HEK293 (cell line): ENCODE measurements around the gene SLC25A26.

Experiments
- CTCF ChIA-PET: fragments of 350-600 bp; formaldehyde crosslinking; extraction: SDS; loops from one replicate; lab custom pipeline; 2021; ENCODE audit warnings: antibody characterized with exemption; lab: Yijun Ruan, JAX
- POLR2A ChIA-PET: fragments of 300-600 bp; formaldehyde crosslinking; extraction: SDS; loops from one replicate; lab custom pipeline; 2020; ENCODE audit warnings: antibody characterized with exemption, inconsistent platforms; lab: Yijun Ruan, JAX
- H3K27ac ChIP-seq: fragments of 200-500 bp; sonication (Bioruptor generic); 2 replicates; pipeline ENCODE4 v1.5.1; 2014; ENCODE audit warnings: low read depth, low read length, control low read depth, inconsistent platforms; ENCODE audit errors: extremely low read depth
- H3K36me3 ChIP-seq, 2 experiments: fragments of 200-500 bp in 1 of 2; sonication (Bioruptor generic) in 1 of 2; 1 replicate in 1 of 2; 2 replicates in 1 of 2; pipeline ENCODE4 v1.5.1; 2014 to 2017; ENCODE audit warnings: inconsistent platforms in 2 of 2, low read length in 2 of 2; ENCODE audit not compliant: control insufficient read depth in 2 of 2, insufficient read depth in 1 of 2
- H3K4me1 ChIP-seq: fragments of 200-500 bp; sonication (Bioruptor generic); 2 replicates; pipeline ENCODE4 v1.5.1; 2014; ENCODE audit warnings: mild to moderate bottlenecking, low read length, inconsistent platforms; ENCODE audit not compliant: control insufficient read depth, insufficient read depth
- H3K4me3 ChIP-seq: 2 replicates; pipeline ENCODE4 v1.5.1; 2011; ENCODE audit warnings: low read depth, mild to moderate bottlenecking, control low read depth, low read length, moderate library complexity
- H3K9me3 ChIP-seq: fragments of 200-500 bp; sonication (Bioruptor generic); 2 replicates; pipeline ENCODE4 v1.5.1; 2014; ENCODE audit warnings: low read depth, low read length, inconsistent platforms; ENCODE audit not compliant: control insufficient read depth, insufficient read depth
- AEBP2 ChIP-seq: fragments of 450-650 bp; formaldehyde crosslinking; IDR thresholded peaks from 2 replicates; pipeline ENCODE4 v1.5.1; 2016; ENCODE audit warnings: missing biosample characterization, missing genetic modification characterization, borderline replicate concordance
- ELK4 ChIP-seq: IDR thresholded peaks from 2 replicates; pipeline ENCODE4 v1.6.1; 2011; ENCODE audit warnings: mild to moderate bottlenecking, low read depth, low read length, borderline replicate concordance
- FEZF1 ChIP-seq: fragments of 450-650 bp; formaldehyde crosslinking; IDR thresholded peaks from 2 replicates; pipeline ENCODE4 v1.5.1; 2016; ENCODE audit warnings: missing biosample characterization, missing genetic modification characterization
- GFI1B ChIP-seq: fragments of 450-650 bp; formaldehyde crosslinking; IDR thresholded peaks from 2 replicates; pipeline ENCODE4 v1.5.1; 2016; ENCODE audit warnings: missing biosample characterization, missing genetic modification characterization
- HOXD13 ChIP-seq: sonication (generic); formaldehyde crosslinking; IDR thresholded peaks from 2 replicates; pipeline ENCODE4 v1.8.0; 2022; ENCODE audit warnings: missing genetic modification reagents, borderline replicate concordance
- KLF7 ChIP-seq: fragments of 450-650 bp; formaldehyde crosslinking; IDR thresholded peaks from 2 replicates; pipeline ENCODE4 v1.5.1; 2016; ENCODE audit warnings: missing biosample characterization, missing genetic modification characterization, borderline replicate concordance
- OSR2 ChIP-seq: fragments of 450-650 bp; formaldehyde crosslinking; IDR thresholded peaks from 2 replicates; pipeline ENCODE4 v1.5.1; 2016; ENCODE audit warnings: missing biosample characterization, missing genetic modification characterization
- REST ChIP-seq: fragments of 450-650 bp; formaldehyde crosslinking; IDR thresholded peaks from 2 replicates; pipeline ENCODE4 v1.5.1; 2016; ENCODE audit warnings: missing biosample characterization, missing genetic modification characterization
- SP2 ChIP-seq: fragments of 450-650 bp; formaldehyde crosslinking; IDR thresholded peaks from 2 replicates; pipeline ENCODE4 v1.5.1; 2016; ENCODE audit warnings: missing biosample characterization, missing genetic modification characterization
- WT1 ChIP-seq: fragments of 450-650 bp; formaldehyde crosslinking; IDR thresholded peaks from 2 replicates; pipeline ENCODE4 v1.5.1; 2016; ENCODE audit warnings: missing biosample characterization, missing genetic modification characterization
- YY2 ChIP-seq: fragments of 450-650 bp; formaldehyde crosslinking; IDR thresholded peaks from 2 replicates; pipeline ENCODE4 v1.5.1; 2016; ENCODE audit warnings: missing biosample characterization, missing genetic modification characterization
- ZBTB8A ChIP-seq: fragments of 450-650 bp; formaldehyde crosslinking; IDR thresholded peaks from 2 replicates; pipeline ENCODE4 v1.5.1; 2016; ENCODE audit warnings: missing biosample characterization, missing genetic modification characterization
- ZEB2 ChIP-seq: fragments of 450-650 bp; formaldehyde crosslinking; IDR thresholded peaks from 2 replicates; pipeline ENCODE4 v1.5.1; 2016; ENCODE audit warnings: missing biosample characterization, missing genetic modification characterization
- ZFHX2 ChIP-seq: fragments of 450-650 bp; formaldehyde crosslinking; conservative IDR thresholded peaks from 2 replicates; pipeline ENCODE4 v1.5.1; 2016; ENCODE audit warnings: missing biosample characterization, missing genetic modification characterization
- ZFP41 ChIP-seq: fragments of 450-650 bp; formaldehyde crosslinking; IDR thresholded peaks from 2 replicates; pipeline ENCODE4 v1.5.1; 2016; ENCODE audit warnings: missing biosample characterization, missing genetic modification characterization, borderline replicate concordance
- ZNF114 ChIP-seq: fragments of 450-650 bp; formaldehyde crosslinking; IDR thresholded peaks from 2 replicates; pipeline ENCODE4 v1.5.0; 2017; ENCODE audit warnings: missing biosample characterization, missing genetic modification characterization
- ZNF121 ChIP-seq: fragments of 450-650 bp; formaldehyde crosslinking; IDR thresholded peaks from 2 replicates; pipeline ENCODE4 v1.5.1; 2016; ENCODE audit warnings: missing biosample characterization, missing genetic modification characterization
- ZNF184 ChIP-seq: fragments of 450-650 bp; IDR thresholded peaks from 2 replicates; pipeline ENCODE4 v1.5.1; 2018; ENCODE audit warnings: missing biosample characterization, mild to moderate bottlenecking, missing genetic modification characterization
- ZNF248 ChIP-seq: fragments of 450-650 bp; formaldehyde crosslinking; IDR thresholded peaks from 2 replicates; pipeline ENCODE4 v1.5.1; 2017; ENCODE audit warnings: missing biosample characterization, missing genetic modification characterization
- ZNF280D ChIP-seq: fragments of 450-650 bp; formaldehyde crosslinking; IDR thresholded peaks from 2 replicates; pipeline ENCODE4 v1.5.1; 2016; ENCODE audit warnings: missing biosample characterization, missing genetic modification characterization
- ZNF433 ChIP-seq: fragments of 450-650 bp; formaldehyde crosslinking; IDR thresholded peaks from 2 replicates; pipeline ENCODE4 v1.5.1; 2016; ENCODE audit warnings: missing biosample characterization, missing genetic modification characterization, low read depth
- ZNF510 ChIP-seq: fragments of 450-650 bp; formaldehyde crosslinking; IDR thresholded peaks from 2 replicates; pipeline ENCODE4 v1.5.1; 2018; ENCODE audit warnings: mild to moderate bottlenecking, missing genetic modification characterization, missing biosample characterization; ENCODE audit not compliant: insufficient replicate concordance
- ZNF626 ChIP-seq: fragments of 450-650 bp; sonication (Bioruptor Pico); formaldehyde crosslinking; IDR thresholded peaks from 2 replicates; pipeline ENCODE4 v1.5.1; 2018; ENCODE audit warnings: missing biosample characterization, missing genetic modification characterization, inconsistent platforms
- ZNF654 ChIP-seq: fragments of 450-650 bp; formaldehyde crosslinking; IDR thresholded peaks from 2 replicates; pipeline ENCODE4 v1.5.1; 2016; ENCODE audit warnings: low read depth, missing biosample characterization, missing genetic modification characterization
- ZNF660 ChIP-seq: fragments of 450-650 bp; IDR thresholded peaks from 2 replicates; pipeline ENCODE4 v1.5.1; 2018; ENCODE audit warnings: missing biosample characterization, mild to moderate bottlenecking, missing genetic modification characterization
- ZNF776 ChIP-seq: fragments of 450-650 bp; formaldehyde crosslinking; IDR thresholded peaks from 2 replicates; pipeline ENCODE4 v1.5.0; 2017; ENCODE audit warnings: missing biosample characterization, missing genetic modification characterization, borderline replicate concordance
- ZSCAN23 ChIP-seq: fragments of 450-650 bp; formaldehyde crosslinking; IDR thresholded peaks from 2 replicates; pipeline ENCODE4 v1.5.1; 2016; ENCODE audit warnings: missing biosample characterization, missing genetic modification characterization
- ZSCAN30 ChIP-seq: fragments of 450-650 bp; IDR thresholded peaks from 2 replicates; pipeline ENCODE4 v1.5.1; 2018; ENCODE audit warnings: missing biosample characterization, mild to moderate bottlenecking, missing genetic modification characterization, moderate library complexity

Gene SLC25A26

GRCh38 chr3:66354001-66354400 lies 133.2 kb downstream of the SLC25A26 start:
- Histone ChIP-seq H3K36me3 (no peaks in the 10 kb centered on the region), H3K4me1 (no peaks in the 10 kb centered on the region), H3K9me3 (no peaks in the 10 kb centered on the region), H3K4me3 (no peak overlapping the region), H3K27ac (no peak overlapping the region)
- POLR2A ChIA-PET, result no interaction called here
- CTCF ChIA-PET, result interaction anchor here (0.6 to 1.5 kb wide), 3 partner anchors 19 to 265 kb away, joined by 3 to 4 read pairs (median 4); no protein-coding TSS in a partner anchor
- no peak for TF ChIP-seq ZNF280D (tag by site-specific recombination)
- no peak for TF ChIP-seq ZBTB8A (tag by site-specific recombination)
- no peak for TF ChIP-seq ZNF626 (tag by site-specific recombination)
- no peak for TF ChIP-seq WT1 (tag by site-specific recombination)
- TF ChIP-seq ZFP41 (tag by site-specific recombination), result no peak
- TF ChIP-seq SP2, result no peak
- TF ChIP-seq ZNF776 (tag by site-specific recombination), result no peak
- TF ChIP-seq GFI1B (tag by site-specific recombination), result no peak
- no peak for TF ChIP-seq ZNF184 (tag by site-specific recombination)
- TF ChIP-seq ZNF121 (tag by site-specific recombination), result no peak

GRCh38 chr3:66355394-66355793 lies 134.6 kb downstream of the SLC25A26 start:
- H3K4me1 ChIP-seq, result no peaks in the 10 kb centered on the region
- no peak overlapping the region for H3K27ac ChIP-seq
- TF ChIP-seq HOXD13 (CRISPR knock-in tag) (no peak), ZEB2 (tag by site-specific recombination) (no peak), ZNF510 (no peak), GFI1B (tag by site-specific recombination) (no peak), ZNF114 (tag by site-specific recombination) (no peak), ZNF660 (tag by site-specific recombination) (no peak), FEZF1 (no peak), ZFHX2 (tag by site-specific recombination) (no peak), REST (tag by site-specific recombination) (no peak), ZNF433 (no peak), ELK4 (no peak), YY2 (tag by site-specific recombination) (no peak), ZNF248 (tag by site-specific recombination) (no peak), AEBP2 (tag by site-specific recombination) (no peak), OSR2 (no peak), ZSCAN23 (tag by site-specific recombination) (no peak), ZNF654 (tag by site-specific recombination) (no peak), ZSCAN30 (no peak), KLF7 (tag by site-specific recombination) (no peak)
- CTCF ChIA-PET, result interaction anchor here (0.6 to 1.5 kb wide), 2 partner anchors 16 to 18 kb away, joined by 3 to 4 read pairs; no protein-coding TSS in a partner anchor
- no peak overlapping the region for H3K4me3 ChIP-seq
- no peaks in the 10 kb centered on the region for H3K36me3 ChIP-seq
- POLR2A ChIA-PET, result no interaction called here
- H3K9me3 ChIP-seq, result no peaks in the 10 kb centered on the region
